Thymus (tissue), 11 donors: Measurements from ENCODE around the gene AKAP13. TPM values are rescaled to one million over a fixed set of nuclear protein-coding genes. Genes with fewer than 3 reads are reported as not detected.

Experiments
- DNase-seq, 9 donors: peaks; one replicate each; pipeline ENCODE4 v3.0.0-alpha.2; 2013; ENCODE audit warnings: low spot score in 9 of 9, low read depth in 6 of 9, missing footprints in 1 of 9
- H3K27ac ChIP-seq, 2 donors: one replicate each; pipeline ENCODE4 v1.5.1; 2013; ENCODE audit warnings: control low read depth in 1 of 2, low read depth in 1 of 2, low read length in 1 of 2, mild to moderate bottlenecking in 1 of 2, moderate library complexity in 1 of 2
- H3K27me3 ChIP-seq, 2 donors: one replicate each; pipeline ENCODE4 v1.5.1; 2013; ENCODE audit warnings: low read length in 1 of 2; ENCODE audit not compliant: control insufficient read depth in 2 of 2, insufficient read depth in 1 of 2
- H3K36me3 ChIP-seq, 2 donors: one replicate each; pipeline ENCODE4 v1.5.1; 2013; ENCODE audit warnings: low read length in 1 of 2, mild to moderate bottlenecking in 1 of 2, moderate library complexity in 1 of 2; ENCODE audit not compliant: control insufficient read depth in 2 of 2, insufficient read depth in 2 of 2
- H3K4me1 ChIP-seq, 2 donors: one replicate each; pipeline ENCODE4 v1.5.1; 2013; ENCODE audit warnings: low read length in 2 of 2; ENCODE audit not compliant: control insufficient read depth in 2 of 2, insufficient read depth in 2 of 2
- H3K4me3 ChIP-seq, 2 donors: one replicate each; pipeline ENCODE4 v1.5.1; 2013; ENCODE audit warnings: low read length in 2 of 2, control low read depth in 1 of 2, mild to moderate bottlenecking in 1 of 2
- H3K9me3 ChIP-seq, 2 donors: one replicate each; pipeline ENCODE4 v1.5.1; 2013; ENCODE audit warnings: low read length in 1 of 2, mild to moderate bottlenecking in 1 of 2; ENCODE audit not compliant: control insufficient read depth in 2 of 2, insufficient read depth in 1 of 2
- WGBS: extraction: QIAGEN DNeasy Blood & Tissue Kit; methylation state at CpG from one replicate; pipeline ENCODE4 v1.1.7; 2013; 5-methylcytosine and 5-hydroxymethylcytosine counted together
- polyA plus RNA-seq: library from polyadenylated mRNA; stranded (reverse); fragments of 200-250 nt; gene quantifications from one replicate; pipeline ENCODE4 v1.2.3, GENCODE V29; 2013
- total RNA-seq: library from RNA; stranded (reverse); fragments of 120-200 nt; gene quantifications from one replicate; pipeline ENCODE4 v1.2.4, GENCODE V29; 2013
- donor health status: healthy.

Gene AKAP13
- total and polyA plus RNA-seq, 2 donors: 49.8 to 63.8 TPM

- H3K4me3 ChIP-seq: no peak overlapping the region
- 70% methylated on average over 4 of the region's 4 CpGs for WGBS
- no peak overlapping the region for H3K27ac ChIP-seq
- H3K9me3 ChIP-seq: no peaks in the 10 kb centered on the region
- H3K27me3 ChIP-seq: no peaks in the 10 kb centered on the region
- no peaks in the 10 kb centered on the region for H3K36me3 ChIP-seq
- H3K4me1 ChIP-seq: no peaks in the 10 kb centered on the region
- DNase-seq: no peak
These were observed 25.5 kb upstream of the AKAP13 start for GRCh38 chr15:85354948-85355347.

- Histone ChIP-seq H3K36me3 (no peaks in the 10 kb centered on the region), H3K27me3 (no peaks in the 10 kb centered on the region), H3K4me1 (no peaks in the 10 kb centered on the region), H3K9me3 (no peaks in the 10 kb centered on the region), H3K27ac (no peak overlapping the region), H3K4me3 (no peak overlapping the region)
- DNase-seq: no peak
- WGBS: 69% methylated on average over 1 of the region's 1 CpG
These were observed 24.1 kb upstream of the AKAP13 start for GRCh38 chr15:85356276-85356675.

- WGBS: 47% methylated on average over 4 of the region's 4 CpGs
- H3K27ac ChIP-seq: no peak overlapping the region
- DNase-seq: no peak
- H3K27me3 ChIP-seq: no peaks in the 10 kb centered on the region
- no peaks in the 10 kb centered on the region for H3K36me3 ChIP-seq
- H3K9me3 ChIP-seq: no peaks in the 10 kb centered on the region
- H3K4me3 ChIP-seq: no peak overlapping the region
- no peaks in the 10 kb centered on the region for H3K4me1 ChIP-seq
These were observed 19.1 kb upstream of the AKAP13 start for GRCh38 chr15:85361323-85361722.

- H3K4me3 ChIP-seq: no peak overlapping the region
- H3K4me1 ChIP-seq: no peaks in the 10 kb centered on the region
- no peaks in the 10 kb centered on the region for H3K9me3 ChIP-seq
- H3K27ac ChIP-seq: no peak overlapping the region
- H3K36me3 ChIP-seq: no peaks in the 10 kb centered on the region
- WGBS: 97% methylated on average over 6 of the region's 6 CpGs
- no peak for DNase-seq
- no peaks in the 10 kb centered on the region for H3K27me3 ChIP-seq
These were observed 17.8 kb upstream of the AKAP13 start for GRCh38 chr15:85362436-85363081.

GRCh38 chr15:85365980-85366379 is 14.4 kb upstream of the AKAP13 start:
- H3K4me1 ChIP-seq: no peaks in the 10 kb centered on the region
- DNase-seq: no peak
- no peak overlapping the region for H3K27ac ChIP-seq
- no peaks in the 10 kb centered on the region for H3K9me3 ChIP-seq
- no peaks in the 10 kb centered on the region for H3K36me3 ChIP-seq
- no peak overlapping the region for H3K4me3 ChIP-seq
- WGBS: over 99% methylated on average over 2 of the region's 2 CpGs
- H3K27me3 ChIP-seq: no peaks in the 10 kb centered on the region

- 95% methylated on average over 4 of the region's 4 CpGs for WGBS
- no peak overlapping the region for H3K4me3 ChIP-seq
- H3K27ac ChIP-seq: no peak overlapping the region
- H3K4me1 ChIP-seq: no peaks in the 10 kb centered on the region
- H3K27me3 ChIP-seq: no peaks in the 10 kb centered on the region
- DNase-seq: no peak
- H3K36me3 ChIP-seq: no peaks in the 10 kb centered on the region
- H3K9me3 ChIP-seq: no peaks in the 10 kb centered on the region
These were observed 12.7 kb upstream of the AKAP13 start for GRCh38 chr15:85367741-85368140.

- Histone ChIP-seq H3K27ac (no peak overlapping the region), H3K27me3 (peaks cover 0 to 2% of the 10 kb centered on the region in 2 donors), H3K4me1 (peaks cover 0 to 7% of the 10 kb centered on the region in 2 donors), H3K36me3 (no peaks in the 10 kb centered on the region), H3K9me3 (no peaks in the 10 kb centered on the region), H3K4me3 (no peak overlapping the region)
- DNase-seq: no peak
- WGBS: 98% methylated on average over 4 of the region's 4 CpGs
These were observed 5.6 kb upstream of the AKAP13 start for GRCh38 chr15:85374831-85375230.

- Histone ChIP-seq H3K9me3 (no peaks in the 10 kb centered on the region), H3K27ac (no peak overlapping the region), H3K4me1 (peaks cover 4 to 8% of the 10 kb centered on the region in 2 donors), H3K36me3 (no peaks in the 10 kb centered on the region), H3K4me3 (no peak overlapping the region), H3K27me3 (peaks cover 0 to 2% of the 10 kb centered on the region in 2 donors)
- 98% methylated on average over 2 of the region's 2 CpGs for WGBS
- no peak for DNase-seq
These were observed 3.1 kb upstream of the AKAP13 start for GRCh38 chr15:85377269-85377668.

GRCh38 chr15:85377986-85378385 is 2.4 kb upstream of the AKAP13 start:
- 97% methylated on average over 6 of the region's 6 CpGs for WGBS

More at GRCh38 chr15:85377986-85378385, 2.4 kb upstream of the AKAP13 start:
- no peak overlapping the region for H3K27ac ChIP-seq
- H3K9me3 ChIP-seq: no peaks in the 10 kb centered on the region
- no peak for DNase-seq
- H3K27me3 ChIP-seq: peaks cover 0 to 2% of the 10 kb centered on the region in 2 donors
- no peaks in the 10 kb centered on the region for H3K36me3 ChIP-seq
- H3K4me1 ChIP-seq: peaks cover 4 to 9% of the 10 kb centered on the region in 2 donors
- H3K4me3 ChIP-seq: no peak overlapping the region
